ENCODE results near the gene XPC.
"Not testable (repeated sequence)": the region's sequence is repeated elsewhere in the genome, so short reads cannot be mapped to it uniquely, and the experiment has no call there.

XPC gene

GRCh38 chr3:14131134-14131533 is 47.3 kb downstream of the XPC start:
- DNase-seq, result no peak

GRCh38 chr3:14130707-14131106 is 47.7 kb downstream of the XPC start:
- DNase-seq, result peak; percentile 46

GRCh38 chr3:14130230-14130629 is 48.2 kb downstream of the XPC start:
- peak; percentile 21 for DNase-seq

- DNase-seq, result peak; percentile 7
Measured at GRCh38 chr3:14129296-14129695, 49.1 kb downstream of the XPC start.

GRCh38 chr3:14128724-14129123 is 49.7 kb downstream of the XPC start:
- DNase-seq, result no peak

- DNase-seq, result peak; percentile 42
Measured at GRCh38 chr3:14127516-14128161, 50.8 kb downstream of the XPC start.

- peak; percentile 30 for DNase-seq
Measured at GRCh38 chr3:14126887-14127505, 51.4 kb downstream of the XPC start.

- peak; percentile 21 for DNase-seq
Measured at GRCh38 chr3:14126017-14126886, 52.1 kb downstream of the XPC start.

GRCh38 chr3:14125193-14126016 is 53.0 kb downstream of the XPC start:
- peak; percentile 77 for DNase-seq

- peak; percentile 97 for DNase-seq
Measured at GRCh38 chr3:14124615-14125192, 53.7 kb downstream of the XPC start, which contains the start of the genes CHCHD4 and TMEM43. CHCHD4 (minus strand) TSS chr3:14124870; CDS start chr3:14124676, 194 bp downstream. TMEM43 (plus strand) TSS chr3:14125052; CDS start chr3:14125194, 142 bp downstream.

GRCh38 chr3:14124223-14124614 is 54.2 kb downstream of the XPC start:
- DNase-seq, result no peak

GRCh38 chr3:14123308-14124222 is 54.8 kb downstream of the XPC start:
- no peak for DNase-seq

GRCh38 chr3:14122301-14122700 is 56.1 kb downstream of the XPC start:
- peak; percentile 45 for DNase-seq

GRCh38 chr3:14121859-14122258 is 56.5 kb downstream of the XPC start:
- no peak for DNase-seq

GRCh38 chr3:14120921-14121448 is 57.4 kb downstream of the XPC start:
- DNase-seq, result not testable (repeated sequence)

- DNase-seq, result no peak
Measured at GRCh38 chr3:14120111-14120920, 58.1 kb downstream of the XPC start.

- DNase-seq, result no peak
Measured at GRCh38 chr3:14119651-14120050, 58.8 kb downstream of the XPC start.

GRCh38 chr3:14118400-14119381 is 59.7 kb downstream of the XPC start:
- DNase-seq, result no peak

Data from activated CD8-positive, alpha-beta memory T cell treated with anti-CD3 and anti-CD28 coated beads for 24 hours (primary cell).